ENCODE results near the gene HNF4A. TPM values are rescaled to one million over a fixed set of nuclear protein-coding genes. Genes with fewer than 3 reads are reported as not detected.
A peak's percentile ranks its signal among the peaks of the same experiment; 100 is the strongest.
"Not testable (repeated sequence)": the region's sequence is repeated elsewhere in the genome, so short reads cannot be mapped to it uniquely, and the experiment has no call there.

HNF4A gene
- total RNA-seq, 1 experiment from 2014 or later = not detected

- no peak for DNase-seq (ENCODE audit: low read depth)
Observed at GRCh38 chr20:44345147-44345546, 10.4 kb upstream of the HNF4A start.

GRCh38 chr20:44345941-44346340 is 9.6 kb upstream of the HNF4A start:
- DNase-seq (ENCODE audit: low read depth) = not testable (repeated sequence)

GRCh38 chr20:44348168-44348659 is 7.3 kb upstream of the HNF4A start:
- DNase-seq (ENCODE audit: low read depth) = no peak

- no peak for DNase-seq (ENCODE audit: low read depth)
Observed at GRCh38 chr20:44349349-44349748, 6.2 kb upstream of the HNF4A start.

GRCh38 chr20:44350567-44350966 is 4.9 kb upstream of the HNF4A start:
- no peak for DNase-seq (ENCODE audit: low read depth)

GRCh38 chr20:44354979-44355497 is 461 bp upstream of the HNF4A start:
- no peak for DNase-seq (ENCODE audit: low read depth)

GRCh38 chr20:44356353-44356723 is 839 bp downstream of the HNF4A start:
- no peak for DNase-seq (ENCODE audit: low read depth)

GRCh38 chr20:44357020-44357419 is 1.5 kb downstream of the HNF4A start:
- no peak for DNase-seq (ENCODE audit: low read depth)

- DNase-seq (ENCODE audit: low read depth) = no peak
Observed at GRCh38 chr20:44357555-44358125, 2.1 kb downstream of the HNF4A start.

GRCh38 chr20:44358776-44359175 is 3.3 kb downstream of the HNF4A start:
- no peak for DNase-seq (ENCODE audit: low read depth)

- DNase-seq (ENCODE audit: low read depth) = no peak
Observed at GRCh38 chr20:44360221-44360620, 4.7 kb downstream of the HNF4A start.

GRCh38 chr20:44361021-44361420 is 5.5 kb downstream of the HNF4A start:
- no peak for DNase-seq (ENCODE audit: low read depth)

GRCh38 chr20:44362466-44362940 is 7.0 kb downstream of the HNF4A start:
- DNase-seq (ENCODE audit: low read depth) = no peak

GRCh38 chr20:44364068-44364467 is 8.6 kb downstream of the HNF4A start:
- DNase-seq (ENCODE audit: low read depth) = no peak

- DNase-seq (ENCODE audit: low read depth) = no peak
Observed at GRCh38 chr20:44364780-44365179, 9.3 kb downstream of the HNF4A start.

GRCh38 chr20:44367746-44368145 is 12.2 kb downstream of the HNF4A start:
- no peak for DNase-seq (ENCODE audit: low read depth)

- no peak for DNase-seq (ENCODE audit: low read depth)
Observed at GRCh38 chr20:44370639-44371218, 15.2 kb downstream of the HNF4A start.

GRCh38 chr20:44382641-44383040 is 27.1 kb downstream of the HNF4A start:
- no peak for DNase-seq (ENCODE audit: low read depth)

- peak; percentile 67 for DNase-seq (ENCODE audit: low read depth)
Observed at GRCh38 chr20:44384423-44385027, 29.0 kb downstream of the HNF4A start.

GRCh38 chr20:44388466-44389023 is 33.0 kb downstream of the HNF4A start:
- DNase-seq (ENCODE audit: low read depth) = peak; percentile 76

GRCh38 chr20:44389871-44390270 is 34.4 kb downstream of the HNF4A start:
- no peak for DNase-seq (ENCODE audit: low read depth)

- DNase-seq (ENCODE audit: low read depth) = no peak
Observed at GRCh38 chr20:44390280-44390679, 34.8 kb downstream of the HNF4A start.

Measured in Daoy (cell line).